SK-N-SH (cell line): ENCODE measurements around the gene ZFHX3. TPM values are rescaled to one million over a fixed set of nuclear protein-coding genes. Genes with fewer than 3 reads are reported as not detected.

Source experiments
- CTCF ChIA-PET: fragments of 300-600, 350-600 bp; formaldehyde crosslinking; extraction: SDS; loops from one replicate; lab custom pipeline; 2021; lab: Yijun Ruan, JAX
- POLR2A ChIA-PET: fragments of 350-600 bp; sonication (Branson Sonifier 250); formaldehyde crosslinking; extraction: SDS; loops from one replicate; lab custom pipeline; 2020; ENCODE audit warnings: antibody characterized with exemption, inconsistent platforms; lab: Yijun Ruan, JAX
- DNase-seq: peaks from one replicate; pipeline ENCODE4 v3.0.0; 2012
- H2AFZ ChIP-seq: fragments of 200-600 bp; sonication (generic); 2 replicates; pipeline ENCODE4 v1.8.1; 2016; ENCODE audit warnings: antibody characterized with exemption, mild to moderate bottlenecking, low read depth
- H3F3A ChIP-seq: fragments of 200-600 bp; sonication (generic); replicated peaks from 2 replicates; pipeline ENCODE3; 2016; ENCODE audit warnings: antibody characterized with exemption, mild to moderate bottlenecking; ENCODE audit not compliant: insufficient read depth
- H3K27ac ChIP-seq, 2 experiments: fragments of 200-500 bp in 1 of 2; fragments of 200-600 bp in 1 of 2; sonication (Bioruptor generic) in 1 of 2; sonication (generic), shearing (Covaris generic) in 1 of 2; 2 replicates each; pipeline versions ENCODE4 v1.5.1 to v1.6.1; 2014 to 2016; ENCODE audit warnings: low read depth in 2 of 2, inconsistent platforms in 1 of 2, low read length in 1 of 2, mild to moderate bottlenecking in 1 of 2, mixed read lengths in 1 of 2
- H3K27me3 ChIP-seq: fragments of 200-600 bp; sonication (generic), shearing (Covaris generic); 2 replicates; pipeline ENCODE4 v1.6.1; 2016; ENCODE audit warnings: mixed run types; ENCODE audit not compliant: insufficient read depth
- H3K36me3 ChIP-seq, 2 experiments: fragments of 200-500 bp in 1 of 2; fragments of 200-600 bp in 1 of 2; sonication (Bioruptor generic) in 1 of 2; sonication (generic) in 1 of 2; replicated peaks in 1 of 2; 2 replicates each; pipeline versions ENCODE3 to v1.5.1; 2014 to 2016; ENCODE audit warnings: low read length in 1 of 2, mild to moderate bottlenecking in 1 of 2; ENCODE audit not compliant: insufficient read depth in 2 of 2, control insufficient read depth in 1 of 2
- H3K4me1 ChIP-seq, 2 experiments: fragments of 200-500 bp in 1 of 2; fragments of 200-600 bp in 1 of 2; sonication (Bioruptor generic) in 1 of 2; sonication (generic), shearing (Covaris generic) in 1 of 2; 2 replicates each; pipeline versions ENCODE4 v1.5.1 to v1.6.1; 2014 to 2016; ENCODE audit warnings: low read depth in 1 of 2, low read length in 1 of 2, mixed run types in 1 of 2; ENCODE audit not compliant: insufficient read depth in 2 of 2, control insufficient read depth in 1 of 2
- H3K4me2 ChIP-seq: fragments of 200-600 bp; sonication (generic), shearing (Covaris generic); 2 replicates; pipeline ENCODE4 v1.6.1; 2017; ENCODE audit warnings: mixed run types
- H3K4me3 ChIP-seq, 2 experiments: fragments of 200-500 bp in 1 of 2; fragments of 200-600 bp in 1 of 2; sonication (Bioruptor generic) in 1 of 2; sonication (generic), shearing (Covaris generic) in 1 of 2; 2 replicates each; pipeline versions ENCODE4 v1.5.1 to v1.8.1; 2014 to 2016; ENCODE audit warnings: low read depth in 2 of 2, inconsistent platforms in 1 of 2, low read length in 1 of 2, mild to moderate bottlenecking in 1 of 2, mixed read lengths in 1 of 2, moderate library complexity in 1 of 2
- H3K79me2 ChIP-seq: fragments of 200-600 bp; sonication (generic); 2 replicates; pipeline ENCODE4 v1.8.1; 2017; ENCODE audit warnings: mild to moderate bottlenecking; ENCODE audit not compliant: insufficient read depth
- H3K9ac ChIP-seq: fragments of 200-600 bp; sonication (generic); 2 replicates; pipeline ENCODE4 v1.6.1; 2017; ENCODE audit warnings: mixed run types
- H3K9me2 ChIP-seq: fragments of 200-600 bp; sonication (generic); 2 replicates; pipeline ENCODE4 v1.6.1; 2017; ENCODE audit warnings: mixed run types
- H3K9me3 ChIP-seq: fragments of 200-600 bp; sonication (generic); 2 replicates; pipeline ENCODE4 v1.6.1; 2017; ENCODE audit warnings: mixed run types, mild to moderate bottlenecking, moderate library complexity
- H4K20me1 ChIP-seq: fragments of 200-600 bp; sonication (generic); 2 replicates; pipeline ENCODE4 v1.6.1; 2017; ENCODE audit warnings: mild to moderate bottlenecking, mixed run types; ENCODE audit not compliant: insufficient read depth
- CHD2 ChIP-seq: fragments of 150-350 bp; IDR thresholded peaks from 2 replicates; pipeline ENCODE4 v1.6.1; 2018; ENCODE audit warnings: low read length; ENCODE audit not compliant: partially characterized antibody
- ELF1 ChIP-seq: IDR thresholded peaks from 2 replicates; pipeline ENCODE4 v1.4.0; 2012
- EP300 ChIP-seq, 2 experiments: IDR thresholded peaks; 2 replicates each; pipeline versions ENCODE4 v1.4.0 to v1.6.1; 2012; ENCODE audit warnings: borderline replicate concordance in 1 of 2, low read depth in 1 of 2, low read length in 1 of 2
- FOXJ3 ChIP-seq: sonication (generic); formaldehyde crosslinking; IDR thresholded peaks from 2 replicates; pipeline ENCODE4 v1.5.1; 2020; ENCODE audit warnings: mild to moderate bottlenecking, missing genetic modification reagents
- FOXM1 ChIP-seq: IDR thresholded peaks from 2 replicates; pipeline ENCODE4 v1.4.0; 2012; ENCODE audit warnings: low read depth, mild to moderate bottlenecking
- MEF2A ChIP-seq: IDR thresholded peaks from 2 replicates; pipeline ENCODE4 v1.4.0; 2012; ENCODE audit warnings: low read depth, borderline replicate concordance
- NFIC ChIP-seq: IDR thresholded peaks from 2 replicates; pipeline ENCODE4 v1.4.0; 2012; ENCODE audit warnings: borderline replicate concordance
- NRF1 ChIP-seq: IDR thresholded peaks from 2 replicates; pipeline ENCODE4 v1.6.1; 2012; ENCODE audit warnings: low read depth, mild to moderate bottlenecking, low read length
- RAD21 ChIP-seq: IDR thresholded peaks from 2 replicates; pipeline ENCODE4 v1.6.1; 2012; ENCODE audit warnings: mild to moderate bottlenecking, low read length
- RCOR1 ChIP-seq: fragments of 150-350 bp; IDR thresholded peaks from 2 replicates; pipeline ENCODE4 v1.6.1; 2017; ENCODE audit warnings: antibody characterized with exemption, low read length
- RFX5 ChIP-seq: IDR thresholded peaks from 2 replicates; pipeline ENCODE4 v1.6.1; 2012; ENCODE audit warnings: mild to moderate bottlenecking, improper control_type of control experiment, low read length
- RXRA ChIP-seq: IDR thresholded peaks from 2 replicates; pipeline ENCODE4 v1.4.0; 2012; ENCODE audit warnings: low read depth, mild to moderate bottlenecking, borderline replicate concordance
- SIN3A ChIP-seq: IDR thresholded peaks from 2 replicates; pipeline ENCODE4 v1.6.1; 2012; ENCODE audit warnings: low read depth, mild to moderate bottlenecking, low read length, moderate library complexity, borderline replicate concordance
- TCF12 ChIP-seq: IDR thresholded peaks from 2 replicates; pipeline ENCODE4 v1.4.0; 2012
- YY1 ChIP-seq: IDR thresholded peaks from 2 replicates; pipeline ENCODE4 v1.4.0; 2012; ENCODE audit warnings: low read depth, mild to moderate bottlenecking
- WGBS: methylation state at CpG from one replicate; pipeline ENCODE4 v1.1.6; 2017; ENCODE audit warnings: low lambda C conversion rate; 5-methylcytosine and 5-hydroxymethylcytosine counted together
- polyA plus RNA-seq, 3 experiments: library from polyadenylated mRNA; depleted of rRNA; stranded (reverse); fragments of >200 nt; gene quantifications; 2 replicates each; pipeline ENCODE4 v1.2.3, GENCODE V29; 2012
- TF ChIP-seq, protein P1 (sequence below): fragments of 150-350 bp; IDR thresholded peaks from 2 replicates; pipeline ENCODE4 v1.6.1; 2017; ENCODE audit warnings: antibody characterized with exemption, low read length, low read depth, borderline replicate concordance
- TF ChIP-seq, protein P2 (sequence below): IDR thresholded peaks from 2 replicates; pipeline ENCODE4 v1.6.1; 2012; ENCODE audit warnings: mild to moderate bottlenecking, low read depth, low read length, moderate library complexity
- TF ChIP-seq, protein P3 (sequence below): fragments of 150-350 bp; IDR thresholded peaks from 2 replicates; pipeline ENCODE4 v1.6.1; 2016; ENCODE audit warnings: mild to moderate bottlenecking, low read depth, low read length

The ZFHX3 gene
- polyA plus RNA-seq, 1 of the 3 experiments (the other 2 are of a cell fraction) = 2.0 TPM

DNA sequence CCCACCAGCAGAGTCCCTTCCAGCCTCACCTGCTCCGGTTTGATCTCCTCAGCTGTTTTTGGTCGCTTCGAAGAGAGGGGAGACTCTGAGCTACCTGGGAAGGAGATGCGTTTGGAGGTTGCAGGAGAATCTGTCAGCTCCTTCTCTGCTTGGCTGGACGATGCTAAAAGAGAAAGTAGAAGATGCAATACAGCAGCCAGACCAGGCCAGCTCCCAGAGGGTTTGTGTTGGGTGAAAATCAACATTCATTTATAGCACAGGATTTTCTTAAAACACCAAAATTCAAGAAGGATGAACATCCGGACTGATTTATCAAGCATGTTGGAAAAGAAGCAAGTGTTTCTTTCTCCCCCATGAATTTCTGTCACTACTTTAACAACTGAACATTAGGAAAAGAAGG, 236.1 kb downstream of the ZFHX3 start:
- ChIA-PET CTCF (interaction anchor here (1.3 kb wide), 1 partner anchor 21 kb away, joined by 4 read pairs; no protein-coding TSS in a partner anchor), POLR2A (no interaction called here)
- Histone ChIP-seq H3K9me2 (no peaks in the 10 kb centered on the region), H3K4me3 (no peak overlapping the region), H3K9me3 (no peaks in the 10 kb centered on the region), H3K27ac (no peak overlapping the region), H3K27me3 (no peaks in the 10 kb centered on the region), H3K9ac (no peak overlapping the region), H4K20me1 (no peaks in the 10 kb centered on the region), H2AFZ (no peak overlapping the region), H3K4me2 (no peak overlapping the region), H3F3A (no peaks in the 10 kb centered on the region), H3K79me2 (no peaks in the 10 kb centered on the region), H3K4me1 (peaks cover 0 to 22% of the 10 kb centered on the region in 2 experiments; a peak in 2 of 4 replicates), H3K36me3 (peaks cover 19 to 25% of the 10 kb centered on the region in 2 experiments)
- WGBS = 93% methylated on average over 6 of the region's 6 CpGs
- DNase-seq = no peak
- TF ChIP-seq, protein P1, sequence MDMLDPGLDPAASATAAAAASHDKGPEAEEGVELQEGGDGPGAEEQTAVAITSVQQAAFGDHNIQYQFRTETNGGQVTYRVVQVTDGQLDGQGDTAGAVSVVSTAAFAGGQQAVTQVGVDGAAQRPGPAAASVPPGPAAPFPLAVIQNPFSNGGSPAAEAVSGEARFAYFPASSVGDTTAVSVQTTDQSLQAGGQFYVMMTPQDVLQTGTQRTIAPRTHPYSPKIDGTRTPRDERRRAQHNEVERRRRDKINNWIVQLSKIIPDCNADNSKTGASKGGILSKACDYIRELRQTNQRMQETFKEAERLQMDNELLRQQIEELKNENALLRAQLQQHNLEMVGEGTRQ = no peak
- TF ChIP-seq SIN3A = no peak
- TF ChIP-seq NFIC = no peak
- TF ChIP-seq YY1 = no peak
- TF ChIP-seq RCOR1 = no peak
- no peak for TF ChIP-seq RXRA

DNA sequence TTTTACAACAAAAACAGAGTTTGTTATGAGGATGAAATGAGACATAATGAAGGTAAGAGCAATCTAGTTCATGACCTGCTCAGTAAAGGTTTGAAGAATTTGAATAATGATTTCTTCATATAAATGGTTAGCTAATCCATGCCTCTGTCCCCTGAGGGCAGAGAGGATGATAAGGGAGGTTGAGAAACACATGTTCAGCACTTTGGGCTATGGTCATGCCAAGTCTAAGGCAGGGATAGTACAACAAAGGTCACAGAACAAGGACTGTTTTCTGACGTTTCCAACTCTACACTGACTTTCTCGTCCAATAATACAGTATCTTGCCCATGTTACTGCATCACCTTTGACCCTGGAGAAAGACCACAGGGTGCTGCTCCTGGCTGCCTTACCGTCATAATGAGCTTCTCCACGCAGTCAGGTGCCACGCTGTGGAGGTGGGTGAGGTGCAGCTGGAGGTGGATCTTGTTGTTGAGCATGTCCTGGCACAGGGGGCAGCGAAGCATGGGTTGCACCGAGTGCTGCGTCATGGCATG, 236.7 kb downstream of the ZFHX3 start:
- CTCF ChIA-PET = interaction anchor here (1.3 kb wide), 1 partner anchor 21 kb away, joined by 4 read pairs; no protein-coding TSS in a partner anchor
- Histone ChIP-seq H3F3A (no peaks in the 10 kb centered on the region), H3K79me2 (no peaks in the 10 kb centered on the region)
- TF ChIP-seq TCF12 (no peak), FOXM1 (no peak), NRF1 (no peak), RCOR1 (no peak), ELF1 (no peak), FOXJ3 (CRISPR knock-in tag) (no peak), MEF2A (no peak), NFIC (no peak), RXRA (no peak), YY1 (no peak), SIN3A (no peak), RFX5 (no peak), CHD2 (no peak), EP300 (IDR thresholded peaks at IDR 0.05; ENCODE audit: borderline replicate concordance in 1 of 2, low read depth in 1 of 2, low read length in 1 of 2) (no peak), RAD21 (no peak)
- TF ChIP-seq, protein P2, sequence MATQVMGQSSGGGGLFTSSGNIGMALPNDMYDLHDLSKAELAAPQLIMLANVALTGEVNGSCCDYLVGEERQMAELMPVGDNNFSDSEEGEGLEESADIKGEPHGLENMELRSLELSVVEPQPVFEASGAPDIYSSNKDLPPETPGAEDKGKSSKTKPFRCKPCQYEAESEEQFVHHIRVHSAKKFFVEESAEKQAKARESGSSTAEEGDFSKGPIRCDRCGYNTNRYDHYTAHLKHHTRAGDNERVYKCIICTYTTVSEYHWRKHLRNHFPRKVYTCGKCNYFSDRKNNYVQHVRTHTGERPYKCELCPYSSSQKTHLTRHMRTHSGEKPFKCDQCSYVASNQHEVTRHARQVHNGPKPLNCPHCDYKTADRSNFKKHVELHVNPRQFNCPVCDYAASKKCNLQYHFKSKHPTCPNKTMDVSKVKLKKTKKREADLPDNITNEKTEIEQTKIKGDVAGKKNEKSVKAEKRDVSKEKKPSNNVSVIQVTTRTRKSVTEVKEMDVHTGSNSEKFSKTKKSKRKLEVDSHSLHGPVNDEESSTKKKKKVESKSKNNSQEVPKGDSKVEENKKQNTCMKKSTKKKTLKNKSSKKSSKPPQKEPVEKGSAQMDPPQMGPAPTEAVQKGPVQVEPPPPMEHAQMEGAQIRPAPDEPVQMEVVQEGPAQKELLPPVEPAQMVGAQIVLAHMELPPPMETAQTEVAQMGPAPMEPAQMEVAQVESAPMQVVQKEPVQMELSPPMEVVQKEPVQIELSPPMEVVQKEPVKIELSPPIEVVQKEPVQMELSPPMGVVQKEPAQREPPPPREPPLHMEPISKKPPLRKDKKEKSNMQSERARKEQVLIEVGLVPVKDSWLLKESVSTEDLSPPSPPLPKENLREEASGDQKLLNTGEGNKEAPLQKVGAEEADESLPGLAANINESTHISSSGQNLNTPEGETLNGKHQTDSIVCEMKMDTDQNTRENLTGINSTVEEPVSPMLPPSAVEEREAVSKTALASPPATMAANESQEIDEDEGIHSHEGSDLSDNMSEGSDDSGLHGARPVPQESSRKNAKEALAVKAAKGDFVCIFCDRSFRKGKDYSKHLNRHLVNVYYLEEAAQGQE = no peak
- TF ChIP-seq, protein P3, sequence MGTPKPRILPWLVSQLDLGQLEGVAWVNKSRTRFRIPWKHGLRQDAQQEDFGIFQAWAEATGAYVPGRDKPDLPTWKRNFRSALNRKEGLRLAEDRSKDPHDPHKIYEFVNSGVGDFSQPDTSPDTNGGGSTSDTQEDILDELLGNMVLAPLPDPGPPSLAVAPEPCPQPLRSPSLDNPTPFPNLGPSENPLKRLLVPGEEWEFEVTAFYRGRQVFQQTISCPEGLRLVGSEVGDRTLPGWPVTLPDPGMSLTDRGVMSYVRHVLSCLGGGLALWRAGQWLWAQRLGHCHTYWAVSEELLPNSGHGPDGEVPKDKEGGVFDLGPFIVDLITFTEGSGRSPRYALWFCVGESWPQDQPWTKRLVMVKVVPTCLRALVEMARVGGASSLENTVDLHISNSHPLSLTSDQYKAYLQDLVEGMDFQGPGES = no peak
- TF ChIP-seq, protein P1 = no peak

More for the DNA sequence above, 236.7 kb downstream of the ZFHX3 start:
- 89% methylated on average over 7 of the region's 8 CpGs for WGBS
- peaks cover 0 to 28% of the 10 kb centered on the region in 2 experiments; a peak in 2 of 4 replicates for H3K4me1 ChIP-seq
- H3K9ac ChIP-seq = no peak overlapping the region
- no peaks in the 10 kb centered on the region for H3K9me2 ChIP-seq
- H4K20me1 ChIP-seq = no peaks in the 10 kb centered on the region
- H3K4me2 ChIP-seq = no peak overlapping the region
- H2AFZ ChIP-seq = no peak overlapping the region
- H3K4me3 ChIP-seq = no peak overlapping the region
- no peak for DNase-seq
- H3K27me3 ChIP-seq = no peaks in the 10 kb centered on the region
- H3K36me3 ChIP-seq = peaks cover 23 to 31% of the 10 kb centered on the region in 2 experiments
- POLR2A ChIA-PET = no interaction called here
- H3K9me3 ChIP-seq = no peaks in the 10 kb centered on the region
- no peak overlapping the region; a peak in 1 of 4 replicates for H3K27ac ChIP-seq
